Coronary artery (tissue), 2 donors: ENCODE measurements around the gene DYNC1I1.

Experiments used
- DNase-seq: peaks from one replicate; pipeline ENCODE4 v3.0.0-alpha.2; 2017; ENCODE audit warnings: low spot score
- H3K27ac ChIP-seq, 2 donors: fragments of 200-600 bp; sonication (generic); one replicate each; pipeline ENCODE4 v1.5.1; 2016 to 2019
- H3K4me3 ChIP-seq: fragments of 200-600 bp; sonication (generic); 2 replicates; pipeline ENCODE4 v1.5.1; 2016; ENCODE audit warnings: mild to moderate bottlenecking, moderate library complexity
- CTCF ChIP-seq: fragments of 200-600 bp; sonication (generic); IDR thresholded peaks from one replicate; pipeline ENCODE4 v1.5.1; 2019; ENCODE audit warnings: antibody characterized with exemption

DYNC1I1 gene

GRCh38 chr7:96118449-96119001 lies 346.2 kb downstream of the DYNC1I1 start:
- Histone ChIP-seq H3K27ac (no peak overlapping the region), H3K4me3 (no peak overlapping the region)
- no peak for TF ChIP-seq CTCF
- DNase-seq, result no peak

GRCh38 chr7:96120445-96121225 lies 348.3 kb downstream of the DYNC1I1 start:
- Histone ChIP-seq H3K27ac (no peak overlapping the region), H3K4me3 (no peak overlapping the region)
- DNase-seq, result no peak
- no peak for TF ChIP-seq CTCF

- no peak for DNase-seq
- no peak overlapping the region for H3K27ac ChIP-seq
- no peak for TF ChIP-seq CTCF
Measured at GRCh38 chr7:96121752-96122151, 349.4 kb downstream of the DYNC1I1 start.

GRCh38 chr7:96122746-96123145 lies 350.4 kb downstream of the DYNC1I1 start:
- Histone ChIP-seq H3K4me3 (no peak overlapping the region), H3K27ac (no peak overlapping the region)
- no peak for DNase-seq
- no peak for TF ChIP-seq CTCF

More at GRCh38 chr7:96121752-96122151, 349.4 kb downstream of the DYNC1I1 start:
- H3K4me3 ChIP-seq, result no peak overlapping the region

GRCh38 chr7:96126382-96126781 lies 354.0 kb downstream of the DYNC1I1 start:
- no peak for DNase-seq
- no peak for TF ChIP-seq CTCF
- H3K27ac ChIP-seq, result no peak overlapping the region
- H3K4me3 ChIP-seq, result no peak overlapping the region

GRCh38 chr7:96127746-96128145 lies 355.4 kb downstream of the DYNC1I1 start:
- Histone ChIP-seq H3K27ac (no peak overlapping the region), H3K4me3 (no peak overlapping the region)
- DNase-seq, result no peak
- no peak for TF ChIP-seq CTCF

- Histone ChIP-seq H3K4me3 (no peak overlapping the region), H3K27ac (no peak overlapping the region)
- DNase-seq, result no peak
- no peak for TF ChIP-seq CTCF
Measured at GRCh38 chr7:96131525-96131924, 359.2 kb downstream of the DYNC1I1 start.
